Measurements from ENCODE around the gene FOCAD. TPM values are rescaled to one million over a fixed set of nuclear protein-coding genes. Genes with fewer than 3 reads are reported as not detected.

FOCAD gene
- total RNA-seq, 6 experiments from 2014 or later: 31.8 to 46.7 (median 39.2) TPM

- peaks cover 20% of the 10 kb centered on the region for H3K4me1 Mint-ChIP-seq (ENCODE audit: low read depth)
- no peaks in the 10 kb centered on the region for H3K9me3 Mint-ChIP-seq
- H3K27me3 Mint-ChIP-seq (ENCODE audit: insufficient read depth): no peaks in the 10 kb centered on the region
These were observed 241.4 kb downstream of the FOCAD start for GRCh38 chr9:20925256-20926045.

GRCh38 chr9:20929276-20929675, 245.2 kb downstream of the FOCAD start:
- Mint-ChIP-seq H3K4me3 (no peak overlapping the region), H3K36me3 (ENCODE audit: low read depth) (peaks cover 29% of the 10 kb centered on the region), H3K27me3 (ENCODE audit: insufficient read depth) (no peaks in the 10 kb centered on the region; the same call in 1 of the 2 replicates), H3K9me3 (no peaks in the 10 kb centered on the region), H3K4me1 (ENCODE audit: low read depth) (peaks cover 16% of the 10 kb centered on the region), H3K27ac (no peak overlapping the region)
- TF ChIP-seq CTCF (IDR thresholded peaks at IDR 0.05): no peak
- no peak for DNase-seq

More at GRCh38 chr9:20925256-20926045, 241.4 kb downstream of the FOCAD start:
- Mint-ChIP-seq H3K27ac (no peak overlapping the region), H3K4me3 (no peak overlapping the region), H3K36me3 (ENCODE audit: low read depth) (peaks cover 18% of the 10 kb centered on the region)
- no peak for DNase-seq
- no peak for TF ChIP-seq CTCF (IDR thresholded peaks at IDR 0.05)

GRCh38 chr9:20930836-20931235, 246.8 kb downstream of the FOCAD start:
- H3K9me3 Mint-ChIP-seq: no peaks in the 10 kb centered on the region
- DNase-seq: no peak
- no peak overlapping the region for H3K4me3 Mint-ChIP-seq
- H3K27ac Mint-ChIP-seq: no peak overlapping the region
- TF ChIP-seq CTCF (IDR thresholded peaks at IDR 0.05): no peak
- peaks cover 8% of the 10 kb centered on the region for H3K4me1 Mint-ChIP-seq (ENCODE audit: low read depth)
- no peaks in the 10 kb centered on the region; the same call in 1 of the 2 replicates for H3K27me3 Mint-ChIP-seq (ENCODE audit: insufficient read depth)
- H3K36me3 Mint-ChIP-seq (ENCODE audit: low read depth): peaks cover 18% of the 10 kb centered on the region

- no peak for DNase-seq
These were observed 256.6 kb downstream of the FOCAD start for GRCh38 chr9:20940447-20941173.

GRCh38 chr9:20941174-20941690, 257.2 kb downstream of the FOCAD start:
- peak; percentile 95 for TF ChIP-seq CTCF (IDR thresholded peaks at IDR 0.05)
- peaks cover 10% of the 10 kb centered on the region for H3K4me1 Mint-ChIP-seq (ENCODE audit: low read depth)
- DNase-seq: peak; percentile 54
- no peaks in the 10 kb centered on the region for H3K9me3 Mint-ChIP-seq
- no peaks in the 10 kb centered on the region for H3K27me3 Mint-ChIP-seq (ENCODE audit: insufficient read depth)
- H3K36me3 Mint-ChIP-seq (ENCODE audit: low read depth): peaks cover 6% of the 10 kb centered on the region
- H3K27ac Mint-ChIP-seq: no peak overlapping the region
- no peak overlapping the region for H3K4me3 Mint-ChIP-seq

More at GRCh38 chr9:20940447-20941173, 256.6 kb downstream of the FOCAD start:
- peaks cover 10% of the 10 kb centered on the region for H3K4me1 Mint-ChIP-seq (ENCODE audit: low read depth)
- no peaks in the 10 kb centered on the region for H3K9me3 Mint-ChIP-seq
- H3K36me3 Mint-ChIP-seq (ENCODE audit: low read depth): peaks cover 9% of the 10 kb centered on the region
- no peak overlapping the region for H3K4me3 Mint-ChIP-seq
- no peak overlapping the region for H3K27ac Mint-ChIP-seq
- TF ChIP-seq CTCF (IDR thresholded peaks at IDR 0.05): no peak
- H3K27me3 Mint-ChIP-seq (ENCODE audit: insufficient read depth): no peaks in the 10 kb centered on the region

Measured in HFFc6 (cell line).